Epithelial cell of proximal tubule (primary cell): ENCODE data around the gene GRWD1. TPM values are rescaled to one million over a fixed set of nuclear protein-coding genes. Genes with fewer than 3 reads are reported as not detected.

Source experiments
- total RNA-seq: library from RNA; depleted of rRNA; stranded (reverse); fragments of >200 nt; gene quantifications from 2 replicates; pipeline ENCODE4 v1.2.3, GENCODE V29; 2015

GRWD1 gene
- total RNA-seq, 1 donor from 2014 or later, result 51.2 TPM

Other genes starting within 250 kb of the GRWD1 start
- 6.3 and 14.7 TPM in 2 replicates for gene CARD8, start 190.1 kb upstream of the GRWD1 start, total RNA-seq
- gene ZNF114, start 175.9 kb upstream of the GRWD1 start, total RNA-seq, result 0.63 and 5.0 TPM in 2 replicates
- gene EMP3, start 120.4 kb upstream of the GRWD1 start, total RNA-seq, result 23.1 and 96.8 TPM in 2 replicates
- gene TMEM143, start 82.0 kb upstream of the GRWD1 start, total RNA-seq, result 3.8 and 5.4 TPM in 2 replicates
- gene SYNGR4, start 81.6 kb upstream of the GRWD1 start, total RNA-seq, result not detected in 2 replicates
- 144 TPM in 2 replicates for gene KDELR1, start 54.4 kb upstream of the GRWD1 start, total RNA-seq
- 0.14 and 0.98 TPM in 2 replicates for gene GRIN2D, start 52.3 kb upstream of the GRWD1 start, total RNA-seq
- gene KCNJ14, start 9.6 kb downstream of the GRWD1 start, total RNA-seq, result 0.06 and 0.07 TPM in 2 replicates
- gene CYTH2, start 23.4 kb downstream of the GRWD1 start, total RNA-seq, result 43.6 and 81.6 TPM in 2 replicates
- 1.5 and 4.2 TPM in 2 replicates for gene LMTK3, start 65.9 kb downstream of the GRWD1 start, total RNA-seq
- 0.29 TPM in 1 of 2 replicates, not detected in the other for gene SULT2B1, start 106.2 kb downstream of the GRWD1 start, total RNA-seq
- gene SPACA4, start 160.8 kb downstream of the GRWD1 start, total RNA-seq, result not detected in 2 replicates
- 0.14 and 0.40 TPM in 2 replicates for gene FAM83E, start 169.1 kb downstream of the GRWD1 start, total RNA-seq
- gene RPL18, start 173.2 kb downstream of the GRWD1 start, total RNA-seq, result 2,819 and 2,927 TPM in 2 replicates
- 13.0 and 14.5 TPM in 2 replicates for gene SPHK2, start 173.5 kb downstream of the GRWD1 start, total RNA-seq
- 1.3 and 5.9 TPM in 2 replicates for gene DBP, start 191.4 kb downstream of the GRWD1 start, total RNA-seq
- 0.22 and 6.6 TPM in 2 replicates for gene CA11, start 200.2 kb downstream of the GRWD1 start, total RNA-seq
- gene NTN5, start 227.0 kb downstream of the GRWD1 start, total RNA-seq, result not detected in 2 replicates
- 0.52 and 0.58 TPM in 2 replicates for gene FUT2, start 250.0 kb downstream of the GRWD1 start, total RNA-seq